K562 (cell line): ENCODE measurements around the gene CD46. TPM values are rescaled to one million over a fixed set of nuclear protein-coding genes. Genes with fewer than 3 reads are reported as not detected.

ENCODE experiments used
- ARID3A ChIP-seq: IDR thresholded peaks from 2 replicates; pipeline ENCODE4 v1.6.1; 2012; ENCODE audit warnings: low read depth, low read length, improper control_type of control experiment, borderline replicate concordance
- BRD9 ChIP-seq: fragments of 450-650 bp; IDR thresholded peaks from 2 replicates; pipeline ENCODE4 v1.6.1; 2018; ENCODE audit warnings: low read depth; ENCODE audit not compliant: partially characterized antibody
- BRF2 ChIP-seq: IDR thresholded peaks from 3 replicates; pipeline ENCODE4 v1.6.1; 2011; ENCODE audit warnings: borderline replicate concordance, mild to moderate bottlenecking; ENCODE audit not compliant: insufficient read length, insufficient read depth
- CHD4 ChIP-seq: fragments of 200-600 bp; sonication (generic); IDR thresholded peaks from 3 replicates; pipeline ENCODE4 v1.6.1; 2012; ENCODE audit warnings: low read depth, mild to moderate bottlenecking, mixed read lengths, low read length, inconsistent platforms; ENCODE audit not compliant: insufficient read depth, insufficient replicate concordance, poor library complexity, severe bottlenecking
- CREB3 ChIP-seq: fragments of 450-650 bp; conservative IDR thresholded peaks from 2 replicates; pipeline ENCODE4 v1.6.1; 2016; ENCODE audit warnings: missing genetic modification characterization, low read depth, mild to moderate bottlenecking, missing compliant biosample characterization, moderate library complexity
- CTBP1 ChIP-seq: fragments of 450-650 bp; IDR thresholded peaks from 2 replicates; pipeline ENCODE4 v1.6.1; 2016; ENCODE audit warnings: borderline replicate concordance
- DACH1 ChIP-seq: fragments of 450-650 bp; IDR thresholded peaks from 2 replicates; pipeline ENCODE4 v1.6.1; 2018; ENCODE audit not compliant: partially characterized antibody
- MYC ChIP-seq, 2 experiments: fragments of 250-450 bp in 1 of 2; sonication (Bioruptor Pico) in 1 of 2; IDR thresholded peaks; 2 replicates each; pipeline versions ENCODE4 v1.5.1 to v1.6.1; 2012 to 2021; ENCODE audit warnings: low read depth in 2 of 2, borderline replicate concordance in 1 of 2, improper control_type of control experiment in 1 of 2, low read length in 1 of 2, mild to moderate bottlenecking in 1 of 2, moderate library complexity in 1 of 2
- POLR2H ChIP-seq: IDR thresholded peaks from 2 replicates; pipeline ENCODE4 v1.6.1; 2016; ENCODE audit warnings: missing genetic modification characterization, low read depth, mild to moderate bottlenecking, control low read depth, missing compliant biosample characterization, moderate library complexity
- PRMT5 ChIP-seq: sonication (generic); formaldehyde crosslinking; IDR thresholded peaks from 2 replicates; pipeline ENCODE4 v1.5.0; 2020; ENCODE audit warnings: missing genetic modification reagents
- ZBTB11 ChIP-seq, 3 experiments: fragments of 200-800 bp in 1 of 3; fragments of 250-450 bp in 1 of 3; fragments of 450-650 bp in 1 of 3; sonication (Bioruptor Pico) in 1 of 3; sonication (Bioruptor generic) in 1 of 3; formaldehyde crosslinking in 1 of 3; IDR thresholded peaks; 2 replicates each; pipeline versions ENCODE4 v1.6.1 to v1.8.0; 2016 to 2022; ENCODE audit warnings: mild to moderate bottlenecking in 2 of 3, missing genetic modification characterization in 2 of 3, missing compliant biosample characterization in 1 of 3, moderate library complexity in 1 of 3
- ZBTB17 ChIP-seq: fragments of 450-650 bp; formaldehyde crosslinking; IDR thresholded peaks from 2 replicates; pipeline ENCODE4 v1.4.0; 2020; ENCODE audit warnings: mild to moderate bottlenecking
- ZNF23 ChIP-seq: fragments of 250-450 bp; sonication (Bioruptor Pico); IDR thresholded peaks from 2 replicates; pipeline ENCODE4 v1.4.0; 2020; ENCODE audit warnings: mild to moderate bottlenecking
- ZNF639 ChIP-seq, 2 experiments: fragments of 200-800 bp in 1 of 2; sonication (Bioruptor generic) in 1 of 2; sonication (generic) in 1 of 2; formaldehyde crosslinking in 1 of 2; IDR thresholded peaks in 1 of 2; conservative IDR thresholded peaks in 1 of 2; 2 replicates each; pipeline versions ENCODE4 v1.5.0 to v1.6.1; 2016 to 2020; ENCODE audit warnings: missing compliant biosample characterization in 1 of 2, missing genetic modification characterization in 1 of 2, missing genetic modification reagents in 1 of 2
- polyA plus RNA-seq, 8 experiments: library from polyadenylated mRNA; depleted of rRNA in 4 of 8; stranded (reverse) in 5 of 8; unstranded in 3 of 8; fragments of >200 nt; fragmentation: Nextera tagmentation in 2 of 8; fragmentation: Illumina TruSeq in 1 of 8; extraction: Ambion mirVana in 2 of 8; extraction: Trizol in 1 of 8; gene quantifications; 2 replicates each; pipeline versions ENCODE4 v1.2.1 to v1.2.3, GENCODE V29; 2011 to 2014; ENCODE audit warnings: inconsistent platforms in 1 of 8, missing spikeins in 1 of 8
- total RNA-seq, 7 experiments: library from RNA; depleted of rRNA in 6 of 7; stranded (reverse); fragments of >200 nt in 6 of 7; fragmentation: Illumina TruSeq in 2 of 7; extraction: Trizol in 2 of 7; gene quantifications; 2 replicates each; pipeline versions ENCODE4 v1.2.1 to v1.2.3, GENCODE V29; 2011 to 2021; ENCODE audit warnings: low replicate concordance in 1 of 7

Gene CD46
- total and polyA plus RNA-seq, 9 of the 15 experiments (the other 6 are each of a cell fraction or from before 2014, with no cell fraction given), result 87.9 to 374 (median 156) TPM

- TF ChIP-seq MYC (IDR thresholded peaks at IDR 0.05; ENCODE audit: low read depth, low read length) (no peak; the same call in 1 of the 2 replicates), MYC (CRISPR knock-in tag; IDR thresholded peaks at IDR 0.05; ENCODE audit: borderline replicate concordance, low read depth) (peak; percentile 76; the same call in 1 of the 2 replicates), BRF2 (no peak), PRMT5 (CRISPR knock-in tag) (no peak), CREB3 (tag) (0 out of 2 replicates have a peak, but pooled peaks have one; percentile 67), ZNF639 (CRISPR knock-in tag; conservative IDR thresholded peaks at IDR 0.05 in 1 of 2, IDR thresholded peaks at IDR 0.05 in 1 of 2) (peak in 1 of 2 experiments; percentile 75; a peak in 2 of 4 replicates), CTBP1 (peak; percentile 65), ZNF23 (CRISPR knock-in tag) (0 out of 2 replicates have a peak, but pooled peaks have one; percentile 27), POLR2H (tag) (no peak), ARID3A (peak; percentile 38; the same call in 1 of the 2 replicates), CHD4 (peak; percentile 34), DACH1 (no peak), ZBTB11 (CRISPR knock-in tag; IDR thresholded peaks at IDR 0.05) (0 out of 6 replicates have a peak, but pooled peaks of 1 of the 3 experiments have one; percentile 32), ZBTB17 (CRISPR knock-in tag) (peak; percentile 61; the same call in 1 of the 2 replicates), BRD9 (peak; percentile 60)
These were observed 4.0 kb upstream of the CD46 start (continued) for GRCh38 chr1:207747627-207748492.
